ENCODE data around the gene PLCD3. TPM values are rescaled to one million over a fixed set of nuclear protein-coding genes. Genes with fewer than 3 reads are reported as not detected.

Gene PLCD3
- total and polyA plus RNA-seq, 2 of the 13 experiments (the other 11 are each of a cell fraction or from before 2014, with no cell fraction given): 11.3 to 39.1 TPM

DNA sequence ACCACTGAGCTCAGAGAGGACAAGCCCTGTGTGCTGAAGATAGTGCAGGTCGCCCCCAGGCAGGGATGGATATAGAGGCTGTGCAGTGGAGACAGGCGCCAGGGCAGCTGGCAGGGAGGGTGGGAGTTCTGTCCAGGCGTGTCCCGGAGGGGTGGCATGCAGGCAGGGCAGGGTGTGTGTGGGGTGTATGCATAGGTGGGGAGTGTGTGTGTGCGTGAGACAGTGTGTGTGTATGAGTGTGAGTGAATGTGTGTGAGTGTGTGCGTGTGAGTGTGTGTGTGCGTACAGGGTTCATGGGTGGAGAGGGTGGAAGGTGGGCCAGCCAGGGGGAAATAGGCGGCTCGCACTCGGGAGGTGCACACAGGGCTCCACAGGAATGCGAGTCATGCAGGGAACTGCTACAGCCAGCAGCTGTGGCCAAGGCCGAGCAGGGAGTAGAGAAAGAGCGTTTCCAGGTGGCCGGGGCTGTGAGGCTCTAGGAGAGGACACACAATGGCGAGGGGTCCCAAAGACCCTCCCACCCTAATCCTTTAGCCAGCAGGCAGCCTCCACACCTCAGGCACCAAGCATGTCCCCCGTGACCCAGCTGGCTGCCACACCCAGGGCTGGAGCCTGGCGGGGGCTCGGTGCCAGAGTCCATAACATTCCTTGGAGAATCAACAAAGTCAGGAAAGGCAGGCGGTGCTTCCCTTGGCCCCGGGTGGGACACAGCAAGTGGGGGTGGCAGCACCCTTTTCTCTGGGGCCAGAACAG lies 4.6 kb downstream of the PLCD3 start (continued):
- TF ChIP-seq ATF2 (CRISPR knock-in tag; IDR thresholded peaks at IDR 0.05) (peak; percentile 18; the same call in 1 of the 2 replicates), ZNF280B (CRISPR knock-in tag; IDR thresholded peaks at IDR 0.05; ENCODE audit: borderline replicate concordance) (no peak), NPAS2 (CRISPR knock-in tag; IDR thresholded peaks at IDR 0.05; ENCODE audit: borderline replicate concordance) (no peak), MNT (IDR thresholded peaks at IDR 0.05) (peak; percentile 25; the same call in 1 of the 2 replicates), TFDP1 (CRISPR knock-in tag; IDR thresholded peaks at IDR 0.05; ENCODE audit: borderline replicate concordance) (no peak; the same call in 1 of the 2 replicates), SNAI1 (CRISPR knock-in tag; IDR thresholded peaks at IDR 0.05; ENCODE audit: borderline replicate concordance) (no peak; the same call in 1 of the 2 replicates), HNRNPLL (IDR thresholded peaks at IDR 0.05; ENCODE audit: low read depth, low read length, poor library complexity, severe bottlenecking) (peak; percentile 40), PAF1 (CRISPR knock-in tag; IDR thresholded peaks at IDR 0.05) (no peak), NCOA2 (CRISPR knock-in tag; IDR thresholded peaks at IDR 0.05) (peak; percentile 43), SMAD1 (CRISPR knock-in tag; IDR thresholded peaks at IDR 0.05; ENCODE audit: borderline replicate concordance, low read depth) (no peak), ZNF616 (CRISPR knock-in tag; IDR thresholded peaks at IDR 0.05; ENCODE audit: low read depth) (no peak), SIN3A (IDR thresholded peaks at IDR 0.05; ENCODE audit: borderline replicate concordance, low read depth, low read length) (peak; percentile 26; the same call in 1 of the 2 replicates), ZNF138 (CRISPR knock-in tag; IDR thresholded peaks at IDR 0.05; ENCODE audit: low read depth) (0 out of 2 replicates have a peak, but pooled peaks have one; percentile 5), ZNF513 (CRISPR knock-in tag; conservative IDR thresholded peaks at IDR 0.05) (no peak)
- TF ChIP-seq, protein P1, sequence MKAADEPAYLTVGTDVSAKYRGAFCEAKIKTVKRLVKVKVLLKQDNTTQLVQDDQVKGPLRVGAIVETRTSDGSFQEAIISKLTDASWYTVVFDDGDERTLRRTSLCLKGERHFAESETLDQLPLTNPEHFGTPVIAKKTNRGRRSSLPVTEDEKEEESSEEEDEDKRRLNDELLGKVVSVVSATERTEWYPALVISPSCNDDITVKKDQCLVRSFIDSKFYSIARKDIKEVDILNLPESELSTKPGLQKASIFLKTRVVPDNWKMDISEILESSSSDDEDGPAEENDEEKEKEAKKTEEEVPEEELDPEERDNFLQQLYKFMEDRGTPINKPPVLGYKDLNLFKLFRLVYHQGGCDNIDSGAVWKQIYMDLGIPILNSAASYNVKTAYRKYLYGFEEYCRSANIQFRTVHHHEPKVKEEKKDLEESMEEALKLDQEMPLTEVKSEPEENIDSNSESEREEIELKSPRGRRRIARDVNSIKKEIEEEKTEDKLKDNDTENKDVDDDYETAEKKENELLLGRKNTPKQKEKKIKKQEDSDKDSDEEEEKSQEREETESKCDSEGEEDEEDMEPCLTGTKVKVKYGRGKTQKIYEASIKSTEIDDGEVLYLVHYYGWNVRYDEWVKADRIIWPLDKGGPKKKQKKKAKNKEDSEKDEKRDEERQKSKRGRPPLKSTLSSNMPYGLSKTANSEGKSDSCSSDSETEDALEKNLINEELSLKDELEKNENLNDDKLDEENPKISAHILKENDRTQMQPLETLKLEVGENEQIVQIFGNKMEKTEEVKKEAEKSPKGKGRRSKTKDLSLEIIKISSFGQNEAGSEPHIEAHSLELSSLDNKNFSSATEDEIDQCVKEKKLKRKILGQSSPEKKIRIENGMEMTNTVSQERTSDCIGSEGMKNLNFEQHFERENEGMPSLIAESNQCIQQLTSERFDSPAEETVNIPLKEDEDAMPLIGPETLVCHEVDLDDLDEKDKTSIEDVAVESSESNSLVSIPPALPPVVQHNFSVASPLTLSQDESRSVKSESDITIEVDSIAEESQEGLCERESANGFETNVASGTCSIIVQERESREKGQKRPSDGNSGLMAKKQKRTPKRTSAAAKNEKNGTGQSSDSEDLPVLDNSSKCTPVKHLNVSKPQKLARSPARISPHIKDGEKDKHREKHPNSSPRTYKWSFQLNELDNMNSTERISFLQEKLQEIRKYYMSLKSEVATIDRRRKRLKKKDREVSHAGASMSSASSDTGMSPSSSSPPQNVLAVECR (CRISPR knock-in tag; IDR thresholded peaks at IDR 0.05; ENCODE audit: borderline replicate concordance): no peak; the same call in 1 of the 2 replicates
